HepG2 (cell line): ENCODE data around the gene FXN. TPM values are rescaled to one million over a fixed set of nuclear protein-coding genes. Genes with fewer than 3 reads are reported as not detected.
A peak's percentile ranks its signal among the peaks of the same experiment; 100 is the strongest.

Experiments
- BCLAF1 ChIP-seq: fragments of 450-650 bp; IDR thresholded peaks from 2 replicates; pipeline ENCODE4 v1.6.1; 2017; ENCODE audit warnings: mild to moderate bottlenecking
- DMAP1 ChIP-seq: IDR thresholded peaks from 2 replicates; pipeline ENCODE4 v1.6.1; 2016
- EED ChIP-seq: sonication (generic); formaldehyde crosslinking; IDR thresholded peaks from 2 replicates; pipeline ENCODE4 v1.5.0; 2020; ENCODE audit warnings: mild to moderate bottlenecking, missing genetic modification reagents
- GABPB1 ChIP-seq: IDR thresholded peaks from 2 replicates; pipeline ENCODE4 v1.6.1; 2016; ENCODE audit warnings: mild to moderate bottlenecking, missing genetic modification reagents, moderate library complexity, missing compliant biosample characterization
- KDM1A ChIP-seq: IDR thresholded peaks from 2 replicates; pipeline ENCODE4 v1.6.1; 2016; ENCODE audit warnings: missing compliant biosample characterization
- MAX ChIP-seq: IDR thresholded peaks from 2 replicates; pipeline ENCODE4 v1.6.1; 2012; ENCODE audit warnings: inconsistent platforms
- PHF5A ChIP-seq: IDR thresholded peaks from one replicate; pipeline ENCODE4 v1.6.1; 2018; ENCODE audit warnings: low read depth, missing genetic modification reagents; ENCODE audit not compliant: unreplicated experiment
- PITX1 ChIP-seq: sonication (generic); formaldehyde crosslinking; IDR thresholded peaks from 2 replicates; pipeline ENCODE4 v1.5.1; 2020; ENCODE audit warnings: mild to moderate bottlenecking, missing genetic modification reagents
- RBM22 ChIP-seq: fragments of 200-400 bp; formaldehyde crosslinking; optimal IDR thresholded peaks from 2 replicates; pipeline ENCODE3; 2017; ENCODE audit warnings: mild to moderate bottlenecking, low read length, moderate library complexity
- YY1 ChIP-seq: IDR thresholded peaks from 2 replicates; pipeline ENCODE4 v1.6.1; 2011; ENCODE audit warnings: low read length, low read depth, moderate library complexity, mild to moderate bottlenecking; ENCODE audit not compliant: insufficient read depth, insufficient replicate concordance
- ZBTB25 ChIP-seq: IDR thresholded peaks from 2 replicates; pipeline ENCODE4 v1.6.1; 2018; ENCODE audit warnings: missing genetic modification reagents
- ZNF143 ChIP-seq: sonication (generic); formaldehyde crosslinking; IDR thresholded peaks from 2 replicates; pipeline ENCODE4 v1.4.0; 2020; ENCODE audit warnings: missing genetic modification reagents
- ZNF225 ChIP-seq: sonication (generic); formaldehyde crosslinking; IDR thresholded peaks from 2 replicates; pipeline ENCODE4 v1.4.0; 2020; ENCODE audit warnings: mild to moderate bottlenecking, missing genetic modification reagents
- ZNF616 ChIP-seq: sonication (generic); formaldehyde crosslinking; IDR thresholded peaks from 2 replicates; pipeline ENCODE4 v1.5.0; 2020; ENCODE audit warnings: low read depth, mild to moderate bottlenecking, missing genetic modification reagents
- polyA plus RNA-seq, 8 experiments: library from polyadenylated mRNA; depleted of rRNA in 3 of 8; stranded (reverse) in 7 of 8; unstranded in 1 of 8; fragments of >200 nt; fragmentation: Illumina TruSeq in 4 of 8; extraction: Trizol in 4 of 8; gene quantifications; 2 replicates each; pipeline versions ENCODE4 v1.2.1 to v1.2.3, GENCODE V29; 2011 to 2016; ENCODE audit warnings: low read depth in 4 of 8, missing spikeins in 1 of 8, mixed read lengths in 1 of 8; ENCODE audit not compliant: insufficient read depth in 1 of 8
- total RNA-seq, 5 experiments: library from RNA; depleted of rRNA; stranded (reverse); fragments of >200 nt; fragmentation: Illumina TruSeq; extraction: Trizol; gene quantifications; 2 replicates each; pipeline ENCODE4 v1.2.3, GENCODE V29; 2016; ENCODE audit warnings: low read depth in 1 of 5
- TF ChIP-seq, protein P1 (sequence below): sonication (generic); formaldehyde crosslinking; IDR thresholded peaks from 2 replicates; pipeline ENCODE4 v1.4.0; 2020; ENCODE audit warnings: mild to moderate bottlenecking, missing genetic modification reagents
- TF ChIP-seq, protein P2 (sequence below): sonication (generic); formaldehyde crosslinking; IDR thresholded peaks from 2 replicates; pipeline ENCODE4 v1.4.0; 2020; ENCODE audit warnings: missing genetic modification reagents, borderline replicate concordance

FXN gene
- total and polyA plus RNA-seq, 2 of the 13 experiments (the other 11 are each of a cell fraction or from before 2014, with no cell fraction given), result 24.1 to 26.0 TPM

DNA sequence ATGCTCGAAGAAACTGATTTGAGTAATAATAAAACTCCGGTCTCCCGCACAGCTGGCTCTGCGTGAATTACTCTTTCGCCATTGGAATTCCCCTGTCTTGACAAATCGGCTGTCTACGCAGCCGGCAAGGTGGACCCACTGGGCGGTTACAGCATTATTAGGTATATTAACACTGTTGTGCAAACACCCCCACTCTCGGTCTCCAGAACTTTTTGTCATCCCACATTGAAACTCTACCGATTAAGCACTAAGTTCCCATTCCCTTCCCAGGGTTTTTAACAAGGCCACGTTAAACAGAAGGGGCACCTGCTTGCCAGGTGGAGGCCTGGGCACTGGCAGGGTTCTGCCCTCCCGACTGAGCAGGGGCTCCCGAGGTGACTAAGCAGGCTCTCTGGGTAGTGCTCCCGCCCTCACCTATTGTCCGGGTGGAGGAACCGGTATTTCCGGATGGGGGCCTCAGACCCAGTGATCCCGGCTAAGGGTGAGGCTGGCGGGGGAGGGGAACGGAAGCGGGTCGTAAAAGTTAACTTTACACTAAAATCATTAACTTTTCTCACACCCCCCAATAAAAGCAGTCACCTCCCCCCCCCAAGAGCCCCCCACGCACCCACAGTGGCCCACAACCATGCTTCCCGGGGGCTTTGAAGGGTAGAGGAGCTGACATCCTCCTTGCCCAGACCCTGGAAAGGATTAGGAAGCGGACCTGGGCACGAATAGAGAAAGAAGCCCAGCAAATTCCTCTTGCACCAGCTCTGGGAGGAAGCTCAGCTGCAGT lies 85.0 kb downstream of the FXN start (continued):
- TF ChIP-seq BCLAF1 (no peak), MAX (peak; percentile 20; the same call in 1 of the 2 replicates), KDM1A (CRISPR knock-in tag) (no peak), ZNF143 (peak; percentile 40; the same call in 1 of the 2 replicates), ZNF616 (CRISPR knock-in tag) (no peak), RBM22 (no peak), GABPB1 (CRISPR knock-in tag) (peak; percentile 78), PHF5A (no peak), ZBTB25 (CRISPR knock-in tag) (peak; percentile 30), EED (no peak), ZNF225 (CRISPR knock-in tag) (no peak), PITX1 (CRISPR knock-in tag) (peak; percentile 22; the same call in 1 of the 2 replicates), DMAP1 (no peak; the same call in 1 of the 2 replicates), YY1 (peak; percentile 22)
- TF ChIP-seq, protein P1, sequence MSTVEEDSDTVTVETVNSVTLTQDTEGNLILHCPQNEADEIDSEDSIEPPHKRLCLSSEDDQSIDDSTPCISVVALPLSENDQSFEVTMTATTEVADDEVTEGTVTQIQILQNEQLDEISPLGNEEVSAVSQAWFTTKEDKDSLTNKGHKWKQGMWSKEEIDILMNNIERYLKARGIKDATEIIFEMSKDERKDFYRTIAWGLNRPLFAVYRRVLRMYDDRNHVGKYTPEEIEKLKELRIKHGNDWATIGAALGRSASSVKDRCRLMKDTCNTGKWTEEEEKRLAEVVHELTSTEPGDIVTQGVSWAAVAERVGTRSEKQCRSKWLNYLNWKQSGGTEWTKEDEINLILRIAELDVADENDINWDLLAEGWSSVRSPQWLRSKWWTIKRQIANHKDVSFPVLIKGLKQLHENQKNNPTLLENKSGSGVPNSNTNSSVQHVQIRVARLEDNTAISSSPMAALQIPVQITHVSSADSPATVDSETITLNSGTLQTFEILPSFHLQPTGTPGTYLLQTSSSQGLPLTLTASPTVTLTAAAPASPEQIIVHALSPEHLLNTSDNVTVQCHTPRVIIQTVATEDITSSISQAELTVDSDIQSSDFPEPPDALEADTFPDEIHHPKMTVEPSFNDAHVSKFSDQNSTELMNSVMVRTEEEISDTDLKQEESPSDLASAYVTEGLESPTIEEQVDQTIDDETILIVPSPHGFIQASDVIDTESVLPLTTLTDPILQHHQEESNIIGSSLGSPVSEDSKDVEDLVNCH, result no peak
- TF ChIP-seq, protein P2, sequence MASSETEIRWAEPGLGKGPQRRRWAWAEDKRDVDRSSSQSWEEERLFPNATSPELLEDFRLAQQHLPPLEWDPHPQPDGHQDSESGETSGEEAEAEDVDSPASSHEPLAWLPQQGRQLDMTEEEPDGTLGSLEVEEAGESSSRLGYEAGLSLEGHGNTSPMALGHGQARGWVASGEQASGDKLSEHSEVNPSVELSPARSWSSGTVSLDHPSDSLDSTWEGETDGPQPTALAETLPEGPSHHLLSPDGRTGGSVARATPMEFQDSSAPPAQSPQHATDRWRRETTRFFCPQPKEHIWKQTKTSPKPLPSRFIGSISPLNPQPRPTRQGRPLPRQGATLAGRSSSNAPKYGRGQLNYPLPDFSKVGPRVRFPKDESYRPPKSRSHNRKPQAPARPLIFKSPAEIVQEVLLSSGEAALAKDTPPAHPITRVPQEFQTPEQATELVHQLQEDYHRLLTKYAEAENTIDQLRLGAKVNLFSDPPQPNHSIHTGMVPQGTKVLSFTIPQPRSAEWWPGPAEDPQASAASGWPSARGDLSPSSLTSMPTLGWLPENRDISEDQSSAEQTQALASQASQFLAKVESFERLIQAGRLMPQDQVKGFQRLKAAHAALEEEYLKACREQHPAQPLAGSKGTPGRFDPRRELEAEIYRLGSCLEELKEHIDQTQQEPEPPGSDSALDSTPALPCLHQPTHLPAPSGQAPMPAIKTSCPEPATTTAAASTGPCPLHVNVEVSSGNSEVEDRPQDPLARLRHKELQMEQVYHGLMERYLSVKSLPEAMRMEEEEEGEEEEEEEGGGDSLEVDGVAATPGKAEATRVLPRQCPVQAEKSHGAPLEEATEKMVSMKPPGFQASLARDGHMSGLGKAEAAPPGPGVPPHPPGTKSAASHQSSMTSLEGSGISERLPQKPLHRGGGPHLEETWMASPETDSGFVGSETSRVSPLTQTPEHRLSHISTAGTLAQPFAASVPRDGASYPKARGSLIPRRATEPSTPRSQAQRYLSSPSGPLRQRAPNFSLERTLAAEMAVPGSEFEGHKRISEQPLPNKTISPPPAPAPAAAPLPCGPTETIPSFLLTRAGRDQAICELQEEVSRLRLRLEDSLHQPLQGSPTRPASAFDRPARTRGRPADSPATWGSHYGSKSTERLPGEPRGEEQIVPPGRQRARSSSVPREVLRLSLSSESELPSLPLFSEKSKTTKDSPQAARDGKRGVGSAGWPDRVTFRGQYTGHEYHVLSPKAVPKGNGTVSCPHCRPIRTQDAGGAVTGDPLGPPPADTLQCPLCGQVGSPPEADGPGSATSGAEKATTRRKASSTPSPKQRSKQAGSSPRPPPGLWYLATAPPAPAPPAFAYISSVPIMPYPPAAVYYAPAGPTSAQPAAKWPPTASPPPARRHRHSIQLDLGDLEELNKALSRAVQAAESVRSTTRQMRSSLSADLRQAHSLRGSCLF, result no peak
